ENCODE measurements around the gene TNRC6C. TPM values are rescaled to one million over a fixed set of nuclear protein-coding genes. Genes with fewer than 3 reads are reported as not detected.
A peak's percentile ranks its signal among the peaks of the same experiment; 100 is the strongest.

TNRC6C gene
- total and polyA plus RNA-seq, 2 of the 13 experiments (the other 11 are each of a cell fraction or from before 2014, with no cell fraction given): 0.66 to 4.9 TPM

DNA sequence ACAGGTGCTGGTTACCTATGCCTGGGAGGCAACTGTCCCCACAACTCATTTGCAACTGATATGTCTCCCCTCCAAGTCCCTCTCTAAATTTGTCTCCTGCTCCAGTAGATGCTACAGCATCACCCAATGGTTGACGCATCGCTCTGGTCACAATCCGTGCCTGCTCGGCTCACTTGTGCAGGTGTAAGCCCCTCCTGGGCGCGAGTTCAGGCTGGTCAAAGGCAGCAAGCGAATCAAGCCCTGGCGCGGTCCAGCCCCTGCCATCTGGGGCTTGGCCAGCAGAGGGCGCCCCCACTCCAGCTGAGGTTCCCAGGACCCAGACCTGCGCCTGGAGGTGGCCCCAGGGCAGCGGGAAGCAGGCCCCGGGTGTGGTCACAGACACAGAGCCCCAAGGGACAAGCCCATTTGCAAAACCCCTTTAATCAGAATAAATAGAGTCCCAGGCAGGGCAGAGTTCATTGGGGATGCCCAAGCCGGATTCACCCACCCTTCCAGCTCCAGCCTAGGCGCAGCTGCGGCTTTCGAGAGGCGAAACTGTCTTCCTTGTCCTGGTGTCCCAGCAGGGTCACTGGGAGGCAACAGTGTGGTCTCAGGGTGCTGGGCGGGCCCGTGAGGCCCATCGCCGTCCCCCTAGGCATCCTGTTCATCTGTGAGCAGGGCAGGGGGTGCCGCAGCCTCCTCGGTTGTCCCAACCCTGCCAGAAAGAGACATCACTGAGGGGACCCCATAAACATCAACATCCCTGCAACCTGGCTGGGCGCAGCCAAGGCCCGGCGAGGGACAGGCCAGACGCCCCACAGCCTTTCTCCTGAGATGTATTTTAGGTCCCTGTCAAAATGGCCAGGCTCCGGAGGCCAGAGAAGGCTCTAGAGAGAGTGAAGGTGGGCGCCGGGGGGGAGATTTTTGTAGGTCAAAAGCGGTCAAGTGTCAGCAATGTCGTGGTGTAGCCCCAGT lies 154.3 kb downstream of the TNRC6C start (continued):
- TF ChIP-seq, protein P1, sequence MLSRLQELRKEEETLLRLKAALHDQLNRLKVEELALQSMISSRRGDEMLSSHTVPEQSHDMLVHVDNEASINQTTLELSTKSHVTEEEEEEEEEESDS (CRISPR knock-in tag; IDR thresholded peaks at IDR 0.05; ENCODE audit: borderline replicate concordance): no peak
- TF ChIP-seq JUN (CRISPR knock-in tag; IDR thresholded peaks at IDR 0.05): peak; percentile 36; the same call in 1 of the 2 replicates
- TF ChIP-seq ZNF510 (CRISPR knock-in tag; IDR thresholded peaks at IDR 0.05; ENCODE audit: low read depth): no peak
- no peak for TF ChIP-seq ZNF530 (CRISPR knock-in tag; IDR thresholded peaks at IDR 0.05; ENCODE audit: low read depth)
- TF ChIP-seq YY1 (IDR thresholded peaks at IDR 0.05; ENCODE audit: insufficient read depth, insufficient replicate concordance, low read depth, low read length): peak; percentile 67
- 0 out of 2 replicates have a peak, but pooled peaks have one; percentile 36 for TF ChIP-seq BCL6 (CRISPR knock-in tag; IDR thresholded peaks at IDR 0.05)
- TF ChIP-seq ZNF282 (IDR thresholded peaks at IDR 0.05; ENCODE audit: partially characterized antibody): no peak
- TF ChIP-seq SPEN (CRISPR knock-in tag; IDR thresholded peaks at IDR 0.05; ENCODE audit: low read depth): peak; percentile 58
- no peak for TF ChIP-seq DNMT3B (CRISPR knock-in tag; conservative IDR thresholded peaks at IDR 0.05)
- peak; percentile 63 for TF ChIP-seq IKZF4 (CRISPR knock-in tag; IDR thresholded peaks at IDR 0.05; ENCODE audit: borderline replicate concordance, low read depth, not compliant biosample characterization)
- peak; percentile 81; the same call in 1 of the 2 replicates for TF ChIP-seq KDM4B (CRISPR knock-in tag; IDR thresholded peaks at IDR 0.05)
- TF ChIP-seq, protein P2, sequence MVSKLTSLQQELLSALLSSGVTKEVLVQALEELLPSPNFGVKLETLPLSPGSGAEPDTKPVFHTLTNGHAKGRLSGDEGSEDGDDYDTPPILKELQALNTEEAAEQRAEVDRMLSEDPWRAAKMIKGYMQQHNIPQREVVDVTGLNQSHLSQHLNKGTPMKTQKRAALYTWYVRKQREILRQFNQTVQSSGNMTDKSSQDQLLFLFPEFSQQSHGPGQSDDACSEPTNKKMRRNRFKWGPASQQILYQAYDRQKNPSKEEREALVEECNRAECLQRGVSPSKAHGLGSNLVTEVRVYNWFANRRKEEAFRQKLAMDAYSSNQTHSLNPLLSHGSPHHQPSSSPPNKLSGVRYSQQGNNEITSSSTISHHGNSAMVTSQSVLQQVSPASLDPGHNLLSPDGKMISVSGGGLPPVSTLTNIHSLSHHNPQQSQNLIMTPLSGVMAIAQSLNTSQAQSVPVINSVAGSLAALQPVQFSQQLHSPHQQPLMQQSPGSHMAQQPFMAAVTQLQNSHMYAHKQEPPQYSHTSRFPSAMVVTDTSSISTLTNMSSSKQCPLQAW (CRISPR knock-in tag; IDR thresholded peaks at IDR 0.05): peak; percentile 92
- TF ChIP-seq ZNF713 (CRISPR knock-in tag; IDR thresholded peaks at IDR 0.05): 0 out of 2 replicates have a peak, but pooled peaks have one; percentile 44
- TF ChIP-seq ZNF350 (CRISPR knock-in tag; IDR thresholded peaks at IDR 0.05; ENCODE audit: borderline replicate concordance, low read depth): 0 out of 2 replicates have a peak, but pooled peaks have one; percentile 28
- TF ChIP-seq ZNF33B (CRISPR knock-in tag; IDR thresholded peaks at IDR 0.05): 0 out of 2 replicates have a peak, but pooled peaks have one; percentile 36
- no peak for TF ChIP-seq TCF7L2 (IDR thresholded peaks at IDR 0.05; ENCODE audit: low read depth, low read length)
- peak; percentile 37; the same call in 1 of the 2 replicates for TF ChIP-seq ZFX (CRISPR knock-in tag; IDR thresholded peaks at IDR 0.05; ENCODE audit: low read depth)
- peak; percentile 63; the same call in 1 of the 2 replicates for TF ChIP-seq BORCS8-MEF2B (CRISPR knock-in tag; IDR thresholded peaks at IDR 0.05)
- no peak for TF ChIP-seq MBNL3 (CRISPR knock-in tag; conservative IDR thresholded peaks at IDR 0.05)
- no peak for TF ChIP-seq ARID2 (CRISPR knock-in tag; IDR thresholded peaks at IDR 0.05; ENCODE audit: borderline replicate concordance)
- peak; percentile 28; the same call in 1 of the 2 replicates for TF ChIP-seq ZFP36L2 (CRISPR knock-in tag; IDR thresholded peaks at IDR 0.05)
- no peak for TF ChIP-seq EZH2 (conservative IDR thresholded peaks at IDR 0.05; ENCODE audit: low read depth, low read length)
- TF ChIP-seq ZNF556 (CRISPR knock-in tag; IDR thresholded peaks at IDR 0.05; ENCODE audit: borderline replicate concordance): no peak
- TF ChIP-seq MXD4 (CRISPR knock-in tag; IDR thresholded peaks at IDR 0.05): peak; percentile 73; the same call in 1 of the 2 replicates
- no peak for TF ChIP-seq ZNF281 (CRISPR knock-in tag; IDR thresholded peaks at IDR 0.05; ENCODE audit: borderline replicate concordance)
